Hematopoietic multipotent progenitor cell treated with erythropoietin and hydrocortisone succinate and interleukin-3 and kit ligand, for 17 days (in vitro differentiated cells): ENCODE data around the gene TMEM150B.

Source experiments
- DNase-seq: peaks from one replicate; pipeline ENCODE4 v3.0.0-alpha.2; 2015; ENCODE audit warnings: low spot score

The TMEM150B gene, protein sequence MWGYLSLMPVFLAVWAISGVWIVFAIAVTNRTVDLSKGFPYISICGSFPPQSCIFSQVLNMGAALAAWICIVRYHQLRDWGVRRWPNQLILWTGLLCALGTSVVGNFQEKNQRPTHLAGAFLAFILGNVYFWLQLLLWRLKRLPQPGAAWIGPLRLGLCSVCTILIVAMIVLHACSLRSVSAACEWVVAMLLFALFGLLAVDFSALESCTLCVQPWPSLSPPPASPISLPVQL

DNA sequence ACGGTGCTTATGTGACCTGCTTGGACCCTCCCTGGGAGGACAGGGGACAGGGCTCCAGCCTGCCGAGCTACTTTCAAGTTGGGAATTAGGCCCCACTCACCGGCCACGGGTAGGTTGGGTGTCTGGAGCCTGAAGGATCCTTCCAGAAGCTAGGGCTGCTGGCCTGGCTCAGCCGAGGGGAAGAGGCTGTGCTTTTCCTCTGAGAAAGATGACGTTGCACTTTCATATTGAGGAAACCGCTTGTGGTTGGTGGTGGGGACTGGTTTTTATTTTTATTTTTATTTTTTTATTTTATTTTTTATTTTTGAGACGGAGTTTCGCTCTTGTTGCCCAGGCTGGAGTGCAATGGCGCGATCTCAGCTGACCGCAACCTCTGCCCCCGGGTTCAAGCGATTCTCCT is at the start of gene TMEM150B:
Gene TMEM150B, minus strand, starts transcription at position 170 of the 400 bp plus-strand sequence. CDS start 4,305 bp downstream, outside the sequence.
- no peak for DNase-seq

DNA sequence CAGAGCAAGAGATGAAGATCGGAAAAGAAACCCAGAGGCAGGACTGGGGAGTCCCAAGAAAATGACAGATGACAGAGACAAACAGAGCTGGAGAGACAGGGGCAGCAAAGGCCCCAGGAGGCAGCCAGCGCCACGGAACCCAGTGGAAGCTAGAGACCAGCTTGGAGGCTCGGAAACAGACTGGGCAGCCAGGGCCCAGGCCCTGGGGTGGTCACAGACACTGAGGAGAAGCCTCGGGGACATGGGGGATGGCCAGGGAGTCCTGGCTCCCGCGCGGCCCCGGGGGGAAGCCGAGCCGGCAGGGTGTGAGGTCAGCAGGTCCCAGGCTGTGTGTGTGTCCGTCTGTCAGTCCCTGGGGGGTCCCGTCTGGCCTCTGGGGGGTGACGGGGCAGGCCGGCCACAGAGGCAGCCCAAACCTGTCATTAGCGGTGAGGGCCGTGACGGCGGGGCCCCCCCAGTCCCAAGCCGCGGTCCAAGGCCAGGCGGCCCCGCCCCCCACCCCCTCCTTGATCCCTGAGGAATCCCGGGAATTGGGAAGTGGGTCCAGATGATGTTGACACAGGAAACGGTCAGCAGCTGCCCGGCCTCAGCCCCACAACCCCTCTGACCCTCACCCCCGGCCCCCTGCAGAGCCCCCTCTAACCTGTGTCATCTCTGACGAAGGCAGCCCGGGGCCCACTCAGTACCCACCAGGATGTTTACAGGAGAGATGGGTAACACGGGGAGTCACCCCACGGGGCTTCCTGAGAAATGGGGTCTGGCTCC is 49.0 kb upstream of the TMEM150B start:
- no peak for DNase-seq

DNA sequence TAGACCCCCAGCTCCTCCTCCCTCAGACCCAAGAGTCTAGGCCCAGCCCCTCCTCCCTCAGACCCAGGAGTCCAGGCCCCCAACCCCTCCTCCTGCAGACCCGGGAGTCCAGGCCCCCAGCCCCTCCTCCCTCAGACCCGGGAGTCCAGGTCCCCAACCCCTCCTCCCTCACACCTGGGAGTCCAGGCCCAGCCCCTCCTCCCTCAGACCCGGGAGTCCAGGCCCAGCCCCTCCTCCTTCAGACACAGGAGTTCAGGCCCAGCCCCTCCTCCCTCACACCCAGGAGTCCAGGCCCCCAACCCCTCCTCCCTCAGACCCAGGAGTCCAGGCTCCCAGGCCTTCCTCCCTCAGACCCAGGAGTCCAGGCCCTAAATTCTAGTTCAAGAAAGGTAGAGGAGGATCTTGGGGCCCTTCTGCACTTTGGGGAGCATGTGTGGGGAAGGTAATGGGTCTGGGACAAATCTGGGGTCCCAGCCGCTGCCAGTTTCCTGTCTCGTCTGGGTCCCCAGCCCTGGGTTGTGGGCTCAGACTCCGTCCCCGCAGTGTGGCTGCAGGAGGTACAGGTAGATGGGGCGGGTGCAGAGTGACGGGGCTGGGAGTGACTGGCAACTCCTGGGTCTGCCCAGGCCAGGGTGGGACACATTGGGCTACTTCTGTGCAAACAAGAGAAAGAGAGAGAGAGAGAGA is 48.3 kb upstream of the TMEM150B start:
- no peak for DNase-seq

DNA sequence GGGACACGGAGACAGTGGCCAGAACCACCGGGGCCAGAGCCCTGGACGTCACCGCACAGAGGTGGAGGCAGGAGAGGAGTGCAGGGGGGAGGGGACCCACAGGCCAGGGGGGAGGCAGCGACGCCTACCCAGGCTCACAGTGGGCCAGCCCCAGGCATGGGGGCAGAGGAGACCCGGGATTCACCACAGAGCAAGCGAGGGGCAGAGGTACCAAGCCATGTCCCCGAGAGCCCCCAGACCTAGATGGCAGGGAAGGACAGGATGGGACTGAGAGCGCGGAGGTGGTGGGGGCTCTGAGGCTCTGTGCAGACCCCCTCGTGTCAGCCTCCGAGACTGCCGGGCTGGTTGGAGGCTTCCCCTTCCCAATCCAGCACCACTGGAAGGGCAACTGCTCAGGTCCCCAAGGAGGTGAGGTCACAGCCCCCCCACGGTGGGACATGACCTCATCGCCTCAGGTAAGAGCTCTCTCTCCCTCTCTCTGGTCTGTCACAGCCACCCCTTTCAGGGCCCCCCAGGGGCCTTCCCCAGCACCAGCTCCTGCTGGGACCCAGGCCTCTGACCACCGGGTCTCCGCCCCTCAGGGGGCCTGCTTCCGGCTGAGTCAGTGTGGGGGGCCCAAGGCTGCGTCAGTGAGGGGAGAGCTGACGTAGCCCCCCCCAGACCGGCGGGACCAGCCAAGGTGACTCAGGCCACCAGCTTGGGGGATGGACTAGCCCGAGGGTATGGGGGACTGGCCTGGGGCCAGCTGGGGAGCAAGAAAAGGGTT is 47.4 kb upstream of the TMEM150B start:
- no peak for DNase-seq

DNA sequence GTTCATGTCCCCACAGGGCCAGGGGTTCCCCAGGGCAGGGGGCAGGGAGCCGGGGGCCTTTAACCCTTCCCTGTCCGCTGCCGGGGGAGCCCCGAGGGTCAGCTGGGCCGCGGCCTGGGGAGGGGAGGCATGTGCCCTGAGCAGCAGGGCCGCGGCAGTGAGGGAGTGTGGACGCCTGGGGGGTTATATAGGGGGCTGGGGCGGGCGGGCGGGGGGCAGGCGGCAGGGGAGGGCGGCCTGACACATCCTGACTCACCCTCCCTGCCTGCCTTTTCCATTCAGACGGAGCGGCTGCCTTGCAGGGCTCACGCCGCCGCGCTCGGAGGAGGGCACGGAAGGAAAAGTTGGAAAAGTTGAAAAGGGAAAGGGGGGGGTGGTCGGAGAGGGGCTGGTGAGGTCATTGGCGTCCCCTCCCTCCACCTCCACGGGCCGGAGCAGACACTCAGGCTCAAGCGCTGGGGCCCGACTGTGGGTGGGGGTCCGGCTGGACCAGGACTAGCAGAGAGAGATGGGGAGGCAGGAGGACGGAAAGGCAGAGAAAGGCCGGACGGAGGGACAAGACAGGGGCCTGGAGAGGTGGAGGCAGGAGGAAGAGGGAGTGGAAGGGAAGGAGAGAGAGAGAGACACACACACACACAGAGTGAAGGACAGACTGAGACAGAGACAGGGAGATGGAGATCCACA is 45.3 kb upstream of the TMEM150B start, which contains the start of gene IL11:
Gene IL11, minus strand, starts transcription at position 159 of the 684 bp plus-strand sequence. Its CDS starts 153 bp downstream, at position 6.
- DNase-seq: no peak

DNA sequence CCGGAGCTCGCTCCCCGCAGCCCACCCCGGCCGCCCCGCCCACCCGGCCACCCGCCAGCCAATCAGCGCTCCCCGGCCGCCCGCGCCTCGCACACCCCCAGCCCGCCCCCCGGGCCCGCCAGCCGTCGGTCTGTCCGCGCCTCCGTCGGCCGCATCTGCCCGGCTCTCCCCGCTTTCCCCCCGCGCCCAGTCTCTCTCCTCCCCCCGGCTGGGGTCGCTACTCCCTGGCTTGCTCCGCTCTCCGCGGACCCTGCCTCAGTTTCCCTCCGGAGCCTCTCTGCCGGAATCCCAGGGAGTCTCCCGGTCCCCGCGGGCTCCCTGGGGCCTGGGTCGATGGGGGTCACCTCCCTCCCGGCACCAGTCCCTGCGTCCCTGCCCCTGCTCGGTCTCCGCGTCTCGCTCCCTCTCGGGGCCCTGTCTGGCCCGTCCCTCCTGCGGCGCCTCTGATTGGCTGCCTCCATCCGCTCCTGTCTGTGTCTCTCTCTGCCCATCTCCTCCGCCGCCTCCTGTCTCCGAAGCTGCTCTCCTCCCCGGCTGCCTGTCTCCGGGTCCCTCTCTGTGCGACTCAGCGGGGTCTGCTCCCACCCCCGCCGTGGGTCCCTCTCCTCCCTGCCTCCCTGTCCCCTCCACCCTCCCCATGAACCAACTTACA is 44.6 kb upstream of the TMEM150B start:
- no peak for DNase-seq

DNA sequence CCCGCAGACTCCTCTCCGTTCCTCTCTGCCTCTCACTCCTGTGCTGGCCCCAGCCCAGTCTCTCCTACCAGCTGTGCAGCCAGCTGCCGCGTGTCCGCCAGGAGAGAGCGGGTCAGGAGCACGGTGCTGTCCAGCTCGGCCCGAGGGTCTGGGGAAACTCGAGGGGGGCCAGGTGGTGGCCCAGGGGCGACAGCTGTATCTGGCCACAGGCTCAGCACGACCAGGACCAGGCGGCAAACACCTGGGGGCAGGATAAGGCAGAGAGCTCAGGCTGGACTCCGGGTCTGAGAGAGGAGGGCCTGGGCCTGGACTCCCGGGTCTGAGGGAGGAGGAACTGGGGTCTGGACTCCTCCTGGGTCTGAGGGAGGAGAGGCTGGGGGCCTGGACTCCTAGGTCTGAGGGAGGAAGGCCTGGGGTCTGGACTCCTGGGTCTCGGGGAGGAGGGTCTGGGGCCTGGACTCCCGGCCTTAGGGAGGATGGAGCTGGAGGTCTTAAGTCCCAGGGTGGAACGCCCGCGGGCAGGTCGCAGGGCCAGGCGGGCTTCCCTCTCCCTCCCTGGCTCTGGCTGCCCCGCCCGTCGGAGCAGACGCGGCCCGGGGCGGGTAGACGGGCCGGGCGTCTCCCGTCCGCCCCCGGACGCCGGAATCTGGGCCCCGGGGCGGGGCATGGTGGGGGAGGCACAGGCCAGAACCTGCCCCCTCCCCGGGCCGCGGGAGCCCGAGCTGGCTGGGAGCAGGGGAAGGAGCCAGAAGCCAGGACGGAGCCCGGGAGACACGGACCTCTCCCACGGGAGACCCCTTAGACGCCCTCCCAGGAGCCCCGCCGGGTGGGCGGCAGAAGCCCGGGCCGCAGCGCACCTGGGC is 43.8 kb upstream of the TMEM150B start:
- DNase-seq: no peak

DNA sequence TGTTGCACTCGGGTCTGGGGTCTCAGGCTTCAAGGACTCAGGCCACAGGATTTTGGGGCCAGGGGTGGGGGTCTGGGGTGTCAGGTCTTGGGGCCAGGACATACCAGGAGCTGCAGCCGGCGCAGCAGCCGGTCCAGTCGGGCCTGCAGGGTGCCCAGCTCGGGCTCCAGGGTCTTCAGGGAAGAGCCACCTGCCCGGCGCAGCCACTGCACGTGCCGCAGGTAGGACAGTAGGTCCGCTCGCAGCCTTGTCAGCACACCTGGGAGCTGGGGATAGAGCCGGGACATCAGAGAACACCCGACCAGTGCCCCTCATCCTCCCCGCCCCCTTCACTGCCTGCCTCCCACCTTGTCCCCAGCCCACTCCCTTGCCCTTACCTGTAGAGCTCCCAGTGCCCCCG is 43.0 kb upstream of the TMEM150B start:
- no peak for DNase-seq

DNA sequence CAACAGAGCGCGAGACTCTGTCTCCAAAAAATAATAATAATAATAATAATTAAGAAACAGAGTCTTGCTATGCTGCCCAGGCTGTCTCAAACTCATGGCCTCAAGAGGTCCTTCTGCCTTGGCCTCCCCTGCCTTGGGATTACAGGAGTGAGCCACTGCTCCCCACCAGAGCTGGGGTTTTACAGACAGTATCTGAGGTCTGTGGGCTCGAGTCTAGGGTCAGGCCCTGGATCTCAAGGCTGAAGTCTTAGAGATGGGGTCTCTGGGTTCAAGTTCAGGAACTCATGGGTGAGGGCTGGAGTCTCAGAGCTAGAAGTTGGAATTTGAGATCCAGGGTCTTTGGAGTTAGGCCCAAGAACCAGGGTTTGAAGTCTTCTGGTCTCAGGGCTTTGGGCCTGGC is 41.6 kb upstream of the TMEM150B start:
- DNase-seq: no peak

DNA sequence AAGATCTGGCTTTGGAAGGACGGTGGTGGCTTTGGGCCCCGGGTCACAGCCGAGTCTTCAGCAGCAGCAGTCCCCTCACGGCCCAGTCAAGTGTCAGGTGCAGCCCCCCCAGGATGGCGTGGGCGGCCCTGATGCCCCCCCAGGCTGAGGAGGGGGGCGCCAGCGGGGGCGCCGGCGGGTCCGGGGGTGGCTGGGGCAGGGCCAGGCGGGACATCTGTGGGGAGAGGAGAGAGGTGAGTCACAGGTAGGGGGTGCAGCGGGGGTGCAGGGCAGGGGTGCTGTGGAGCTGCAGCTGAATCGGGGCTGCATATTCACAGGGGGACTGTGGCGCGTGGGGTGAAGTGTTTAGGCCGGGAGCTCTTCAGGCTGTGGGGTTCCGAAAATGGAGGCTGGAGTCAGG is 40.8 kb upstream of the TMEM150B start:
- no peak for DNase-seq

DNA sequence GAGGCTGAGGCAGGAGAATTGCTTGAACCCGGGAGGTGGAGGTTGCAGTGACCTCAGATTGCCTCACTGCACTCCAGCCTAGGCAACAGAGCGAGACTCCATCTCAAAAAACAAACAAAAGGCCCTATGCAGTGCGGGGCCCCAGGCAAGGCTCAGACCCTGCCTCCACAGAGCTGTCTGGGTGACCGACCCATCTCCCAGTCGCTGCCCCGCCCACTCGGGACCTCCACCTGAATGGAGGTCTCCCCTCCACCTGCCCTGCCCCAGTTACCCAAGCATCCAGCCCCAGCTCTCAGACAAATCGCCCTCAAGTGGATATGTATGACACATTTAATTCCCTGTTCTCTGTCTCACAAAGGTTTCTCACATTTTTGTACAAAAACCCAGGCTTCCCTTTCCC is 40.1 kb upstream of the TMEM150B start:
- DNase-seq: no peak

DNA sequence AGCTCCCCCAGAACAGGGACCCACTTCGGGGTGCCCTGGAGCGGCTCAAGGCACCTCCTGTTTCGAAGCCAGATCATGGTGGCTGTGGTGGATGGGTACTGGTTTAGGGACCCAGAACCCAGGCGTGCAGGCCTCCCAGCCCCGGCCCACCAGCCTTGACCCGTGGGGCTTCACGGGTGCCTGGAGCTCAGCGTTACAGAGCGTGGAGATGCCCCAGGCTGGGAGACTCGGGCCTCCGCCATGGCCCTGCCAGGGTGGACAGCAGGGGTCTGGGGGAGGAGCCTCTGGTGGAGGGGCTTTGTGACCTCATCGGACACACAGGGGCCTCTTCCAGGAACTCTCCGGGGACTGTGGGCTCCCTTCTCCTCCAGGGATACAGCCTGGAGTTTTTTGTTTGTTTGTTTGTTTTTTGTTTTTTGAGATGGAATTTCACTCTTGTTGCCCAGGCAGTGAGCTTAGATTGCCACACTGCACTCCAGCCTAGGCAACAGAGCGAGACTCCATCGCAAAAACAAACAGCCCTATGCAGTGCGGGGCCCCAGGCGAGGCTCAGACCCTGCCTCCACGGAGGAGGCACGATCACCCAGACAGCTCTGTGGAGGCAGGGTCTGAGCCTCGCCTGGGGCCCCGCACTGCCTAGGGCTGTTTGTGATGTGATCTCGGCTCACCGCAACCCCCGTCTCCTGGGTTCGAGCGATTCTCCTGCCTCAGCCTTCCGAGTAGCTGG is 38.0 kb upstream of the TMEM150B start, which contains the start of gene GARIN5B:
Gene GARIN5B, minus strand, starts transcription at position 271 of the 727 bp plus-strand sequence. Its CDS starts 194 bp downstream, at position 77.
- no peak for DNase-seq

DNA sequence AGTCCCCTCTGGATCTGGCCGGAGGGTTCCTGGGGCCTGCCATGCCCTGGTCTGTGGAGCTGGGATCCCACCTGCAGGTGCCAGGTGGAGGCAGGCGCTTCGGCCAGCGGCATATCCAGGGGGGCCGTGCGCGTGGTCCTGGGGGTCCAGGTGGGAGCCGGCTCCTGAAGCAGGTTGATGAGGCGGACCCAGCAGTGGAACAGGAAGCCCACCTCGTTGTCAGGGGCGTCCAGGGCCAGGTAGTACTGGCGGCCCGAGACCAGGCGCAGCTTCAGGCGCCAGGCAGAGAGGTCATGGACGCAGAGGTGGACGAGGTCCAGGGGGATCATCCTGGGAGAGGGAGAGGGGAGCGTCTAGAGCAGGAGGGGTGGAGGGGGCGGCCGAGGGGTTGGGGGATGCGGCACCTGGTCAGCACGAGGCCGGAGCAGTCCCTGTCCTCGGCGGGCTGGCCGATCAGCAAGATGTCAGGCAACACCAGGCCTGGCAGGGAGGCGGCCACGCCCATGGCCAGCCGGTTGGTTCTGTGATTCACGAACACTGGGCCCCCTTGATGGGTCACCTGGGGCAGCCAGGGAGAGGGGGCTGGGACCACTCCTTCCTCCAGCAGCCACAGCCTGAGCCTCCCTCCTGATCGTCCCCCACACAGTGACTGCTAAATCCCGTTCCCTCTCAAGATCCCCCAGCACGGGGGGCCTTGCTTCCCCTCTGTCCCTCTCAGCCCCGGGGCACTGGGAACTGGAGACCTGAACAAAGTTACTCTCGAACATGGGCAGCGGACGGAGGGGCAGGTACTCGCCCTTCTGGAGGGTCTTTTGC is 37.2 kb upstream of the TMEM150B start:
- no peak for DNase-seq

DNA sequence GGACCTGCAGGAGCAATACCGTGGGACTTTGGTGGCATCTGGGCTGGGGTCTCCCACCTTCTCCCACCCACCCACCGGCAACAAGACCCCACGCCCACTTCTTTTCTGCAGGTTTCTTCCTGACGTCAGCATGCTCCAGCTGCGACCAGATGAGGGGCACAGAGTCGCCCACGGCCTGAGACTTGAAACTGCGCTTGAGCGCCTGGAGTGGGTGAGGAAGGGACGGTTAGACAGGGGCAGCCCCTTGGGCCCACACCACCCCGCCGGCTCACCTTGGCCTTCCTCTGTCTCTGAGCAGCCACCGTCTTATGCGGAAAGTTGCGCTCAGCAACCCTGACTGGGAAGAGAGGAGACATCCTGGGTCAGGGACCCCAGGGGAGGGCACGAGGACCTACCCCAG is 35.8 kb upstream of the TMEM150B start:
- no peak for DNase-seq

DNA sequence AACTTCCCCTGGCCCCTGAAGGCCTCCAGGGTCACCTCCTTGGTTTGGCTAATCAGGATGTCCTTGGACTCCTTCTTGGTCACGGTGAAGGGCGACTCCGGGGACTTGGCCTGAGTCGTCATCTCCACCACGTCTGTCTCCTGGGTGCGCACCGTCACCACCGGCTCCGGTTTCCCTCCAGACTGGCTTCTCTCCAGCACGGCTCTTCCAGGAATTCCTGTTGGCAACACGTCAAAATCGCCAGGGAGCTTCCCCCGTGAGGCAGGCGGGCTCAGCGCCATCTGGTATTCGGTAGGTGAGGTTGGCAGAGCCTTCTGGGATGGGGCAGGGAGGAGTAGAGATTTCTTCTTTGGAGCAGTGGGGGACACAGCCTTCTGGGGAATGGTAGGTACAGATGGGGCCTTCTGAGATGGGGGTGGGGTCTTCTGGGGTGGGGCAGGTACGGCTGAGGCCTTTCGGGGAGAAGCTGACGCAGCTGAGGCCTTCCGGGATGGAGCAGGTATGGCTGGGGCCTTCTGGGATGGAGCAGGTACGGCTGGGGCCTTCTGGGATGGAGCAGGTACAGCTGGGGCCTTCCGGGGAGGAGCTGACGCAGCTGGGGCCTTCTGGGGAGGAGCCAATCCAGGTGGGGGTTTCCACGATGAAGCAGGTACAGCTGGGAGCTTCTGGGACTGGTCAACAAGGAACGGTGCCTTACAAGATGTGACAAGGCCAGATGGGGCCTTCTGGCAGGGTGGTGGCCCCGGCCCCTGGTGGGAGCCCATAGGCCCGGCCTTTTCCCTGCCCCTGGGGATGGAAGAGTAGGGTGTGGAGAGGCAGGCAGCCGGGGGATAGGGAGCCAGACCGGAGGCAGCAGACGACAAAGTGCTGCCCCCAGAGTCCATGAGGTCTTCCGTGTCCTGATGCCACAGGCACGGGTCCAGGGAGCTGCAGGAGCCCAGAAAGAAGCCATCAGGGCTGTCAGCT is 34.1 kb upstream of the TMEM150B start:
- DNase-seq: no peak

DNA sequence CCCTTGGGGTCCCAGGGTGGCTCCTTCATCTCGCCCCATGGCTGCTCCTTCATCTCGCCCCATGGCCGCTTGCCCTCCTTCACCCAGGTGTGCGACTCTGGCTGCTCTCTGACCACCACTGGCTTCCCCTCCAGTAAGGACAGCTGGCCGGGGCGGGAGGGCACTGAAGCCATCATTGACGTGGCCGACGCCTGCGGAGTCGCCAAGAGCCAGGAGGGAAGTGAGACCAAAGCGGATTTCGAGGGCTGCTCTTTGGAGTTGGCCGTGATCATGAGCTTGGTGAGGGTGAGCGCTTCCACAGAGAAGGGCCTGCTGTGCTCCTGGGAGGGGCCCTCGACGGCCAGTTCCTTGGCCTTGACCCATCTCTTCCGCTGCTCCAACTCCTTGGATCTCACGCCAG is 33.4 kb upstream of the TMEM150B start:
- no peak for DNase-seq

DNA sequence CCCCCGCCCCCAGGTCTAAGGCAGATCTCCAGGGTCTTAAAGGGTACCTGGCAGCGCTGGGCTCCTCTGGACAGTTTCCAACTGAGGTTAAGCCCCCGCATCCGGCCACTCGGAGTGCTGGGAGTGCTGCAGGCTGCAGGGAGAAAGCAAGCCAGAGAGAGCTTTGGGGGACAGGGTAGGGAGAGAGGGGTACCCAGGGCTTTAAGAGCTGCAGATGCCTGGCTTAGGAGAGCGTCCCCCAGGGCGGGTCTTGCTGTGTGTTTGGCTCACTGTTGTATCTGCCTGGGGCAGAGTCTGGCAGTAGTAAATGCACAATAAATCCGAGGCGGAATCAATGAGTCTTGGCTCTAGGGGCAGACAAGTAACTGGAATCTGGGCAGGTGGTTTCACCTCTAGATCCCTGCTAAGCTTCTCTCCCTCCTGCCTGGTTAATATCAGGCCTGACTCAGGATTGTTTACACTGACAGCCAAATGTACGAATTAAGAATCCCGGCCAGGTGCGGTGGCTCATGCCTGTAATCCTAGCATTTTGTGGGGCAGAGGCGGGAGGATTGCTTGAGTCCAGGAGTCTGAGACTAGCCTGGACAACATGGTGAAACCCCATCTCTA is 30.2 kb upstream of the TMEM150B start:
- no peak for DNase-seq
